SH-SY5Y (cell line): ENCODE results near the gene ETV1.

ENCODE experiments used
- GATA2 ChIP-seq: IDR thresholded peaks from 2 replicates; pipeline ENCODE4 v1.6.1; 2011; ENCODE audit warnings: mild to moderate bottlenecking, low read depth, low read length
- GATA3 ChIP-seq: IDR thresholded peaks from 2 replicates; pipeline ENCODE4 v1.6.1; 2011; ENCODE audit warnings: low read depth, mild to moderate bottlenecking, low read length, moderate library complexity

The ETV1 gene

GRCh38 chr7:13920053-13920697 lies 69.3 kb downstream of the ETV1 start:
- no peak for TF ChIP-seq GATA3
- TF ChIP-seq GATA2 = no peak

DNA sequence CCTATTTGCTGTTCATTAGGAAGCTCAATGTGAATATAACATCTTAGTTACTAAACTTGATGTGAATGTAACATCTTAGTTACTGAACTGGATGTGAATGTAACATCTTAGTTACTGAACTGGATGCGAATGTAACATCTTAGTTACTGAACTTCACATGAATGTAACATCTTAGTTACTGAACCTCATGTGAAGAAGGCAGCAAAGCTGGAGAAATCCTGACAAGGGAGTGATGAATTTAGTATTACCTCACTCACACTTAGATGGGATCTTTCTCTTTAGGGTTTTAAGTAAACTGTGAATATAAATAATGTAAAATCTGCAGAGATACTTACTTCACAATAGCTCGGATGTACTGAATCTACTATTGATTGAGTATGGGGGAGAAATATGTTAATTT lies 73.6 kb downstream of the ETV1 start:
- TF ChIP-seq GATA3 (no peak), GATA2 (no peak)

GRCh38 chr7:13912715-13913278 lies 76.7 kb downstream of the ETV1 start:
- TF ChIP-seq GATA2 (no peak), GATA3 (peak; percentile 59)

DNA sequence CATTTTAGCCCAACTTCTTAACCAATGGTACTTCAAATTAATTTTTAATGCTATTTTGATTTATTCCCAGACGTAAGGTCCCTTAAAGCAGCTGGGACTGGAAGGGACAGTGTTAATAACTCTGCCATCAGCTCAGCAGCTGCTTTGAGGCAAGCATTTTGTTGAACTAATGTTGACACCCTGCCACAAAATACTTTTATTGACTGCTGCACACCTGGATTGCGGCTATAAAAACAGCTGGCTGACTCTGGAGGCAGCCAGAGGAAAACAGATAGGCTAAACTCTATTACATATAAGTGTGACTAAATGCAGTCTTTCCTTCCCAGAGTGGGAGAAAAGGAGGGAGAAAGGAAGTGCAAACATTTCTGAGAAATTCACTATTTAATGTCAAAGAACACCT lies 77.6 kb downstream of the ETV1 start:
- no peak for TF ChIP-seq GATA2
- TF ChIP-seq GATA3 = no peak

- TF ChIP-seq GATA3 (no peak), GATA2 (no peak)
These were observed 78.5 kb downstream of the ETV1 start for GRCh38 chr7:13910805-13911551.

DNA sequence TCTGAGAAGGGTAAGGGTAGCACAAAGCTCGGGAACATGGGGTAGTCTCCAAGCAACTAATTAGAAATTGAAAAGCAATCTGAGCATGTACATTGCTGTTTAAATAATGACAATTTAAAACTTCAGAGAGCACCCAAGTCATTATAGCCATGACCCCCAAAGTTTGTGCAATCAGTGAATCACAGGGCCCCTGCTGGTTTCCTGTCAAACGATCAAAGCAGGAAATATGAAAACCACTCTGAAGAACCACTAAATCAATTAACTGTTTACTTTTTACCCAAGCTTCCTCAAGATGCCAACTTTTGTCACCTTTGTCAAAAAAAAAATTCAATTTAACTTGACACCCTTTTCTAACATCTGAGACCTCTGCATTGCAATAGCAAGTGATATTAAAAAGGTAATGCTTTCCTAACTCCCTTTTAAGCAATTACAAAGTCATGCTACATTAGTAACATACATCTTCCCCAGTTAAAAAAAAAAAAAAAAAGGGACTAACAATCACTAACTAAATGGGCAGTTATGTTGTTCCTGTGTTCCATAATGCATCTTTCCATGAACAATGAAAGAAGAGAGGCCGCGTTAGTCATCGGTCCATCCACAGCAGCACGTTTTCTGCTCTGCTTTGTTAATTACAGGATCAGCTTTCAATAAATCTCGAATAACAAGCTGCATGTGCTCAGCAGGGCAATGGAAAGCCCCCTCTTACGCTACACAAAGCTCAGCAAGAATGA lies 80.6 kb downstream of the ETV1 start:
- no peak for TF ChIP-seq GATA3
- TF ChIP-seq GATA2 = no peak

GRCh38 chr7:13907831-13908230 lies 81.6 kb downstream of the ETV1 start:
- TF ChIP-seq GATA3 (no peak), GATA2 (no peak)

GRCh38 chr7:13904689-13905088 lies 84.8 kb downstream of the ETV1 start:
- TF ChIP-seq GATA3 (no peak), GATA2 (no peak)

GRCh38 chr7:13904007-13904406 lies 85.5 kb downstream of the ETV1 start:
- TF ChIP-seq GATA3 (no peak), GATA2 (no peak)

- TF ChIP-seq GATA2 (no peak), GATA3 (no peak)
These were observed 87.9 kb downstream of the ETV1 start for GRCh38 chr7:13901577-13901976.

- TF ChIP-seq GATA3 = no peak
- peak; percentile 80 for TF ChIP-seq GATA2
These were observed 90.4 kb downstream of the ETV1 start for GRCh38 chr7:13898957-13899670.

DNA sequence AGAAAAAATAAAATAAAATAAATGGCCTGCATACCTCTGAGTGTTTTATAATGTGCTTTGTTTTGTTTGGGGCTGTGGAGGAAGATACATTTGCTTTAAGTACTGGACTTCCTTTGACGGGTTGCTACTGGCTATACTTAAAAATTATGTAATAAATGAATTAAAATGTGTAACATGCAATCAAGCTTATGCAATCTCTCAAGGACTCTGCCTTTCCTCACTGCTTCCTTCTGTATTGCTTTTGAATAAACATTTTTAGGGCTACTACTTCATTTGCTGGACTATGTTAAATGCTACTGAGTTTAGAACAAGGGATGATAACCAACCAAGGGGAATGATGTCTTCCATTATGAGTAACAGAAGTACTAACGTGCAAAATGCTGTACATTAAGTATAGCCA lies 91.6 kb downstream of the ETV1 start:
- TF ChIP-seq GATA2 (no peak), GATA3 (no peak)

- no peak; the same call in 1 of the 2 replicates for TF ChIP-seq GATA2
- no peak for TF ChIP-seq GATA3
These were observed 94.5 kb downstream of the ETV1 start for GRCh38 chr7:13894954-13895353.

- TF ChIP-seq GATA2 (no peak), GATA3 (no peak)
These were observed 95.1 kb downstream of the ETV1 start for GRCh38 chr7:13894377-13894776.

GRCh38 chr7:13890793-13891192 lies 98.7 kb downstream of the ETV1 start:
- TF ChIP-seq GATA3 = no peak
- TF ChIP-seq GATA2 = peak; percentile 20; the same call in 1 of the 2 replicates
